GM19324 (cell line): ENCODE results near the gene BID.
A peak's percentile ranks its signal among the peaks of the same experiment; 100 is the strongest.

ENCODE experiments used
- ATAC-seq: cut with Tn5 transposase; IDR thresholded peaks from one replicate; pipeline ENCODE4 v1.9.1; 2021; ENCODE audit warnings: mild to moderate bottlenecking, moderate library complexity; ENCODE audit not compliant: unreplicated experiment, low FRiP score

Gene BID

GRCh38 chr22:17785185-17786184 lies 11.2 kb upstream of the BID start:
- ATAC-seq: no peak

DNA sequence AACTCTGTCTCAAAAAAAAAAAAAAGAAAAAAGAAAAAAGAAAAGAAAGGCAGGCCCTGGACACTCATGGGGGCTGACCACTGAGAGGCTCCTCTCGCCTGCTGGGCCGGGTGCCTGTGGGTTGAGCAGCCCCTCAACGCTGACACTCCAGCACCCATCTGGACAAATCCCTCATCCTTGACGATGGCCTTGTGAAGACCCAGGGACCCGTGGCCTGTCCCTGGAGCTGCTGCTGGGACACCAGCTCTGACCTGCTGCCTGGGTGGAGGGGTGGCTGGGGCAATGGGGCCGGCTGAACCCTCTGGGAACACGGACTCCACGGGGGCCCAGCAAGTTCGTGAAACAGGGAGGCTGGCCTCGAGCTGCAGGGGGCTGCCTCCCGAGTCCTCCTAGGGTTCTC lies 10.5 kb upstream of the BID start:
- ATAC-seq: no peak

GRCh38 chr22:17783773-17784480 lies 9.7 kb upstream of the BID start:
- ATAC-seq: no peak

DNA sequence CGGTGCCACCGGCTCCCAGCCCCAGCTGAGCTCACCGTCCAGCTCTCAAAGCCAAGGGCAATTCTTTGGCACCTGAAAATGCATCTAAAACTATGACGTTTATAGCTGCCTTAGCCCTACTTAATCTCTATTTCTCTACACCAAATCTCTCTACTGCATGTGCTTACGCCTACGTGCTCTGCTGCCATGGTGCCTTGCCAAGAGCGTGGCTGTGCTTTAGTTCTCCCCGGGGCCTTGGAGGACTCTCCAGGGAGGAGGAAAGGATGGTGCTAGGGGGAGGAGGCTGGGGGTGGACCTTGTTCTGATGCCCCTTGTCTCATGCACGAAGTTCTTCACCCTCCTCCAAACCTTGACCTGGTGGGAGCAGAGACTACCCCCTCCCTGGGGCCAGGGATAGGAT lies 9.0 kb upstream of the BID start:
- no peak for ATAC-seq

DNA sequence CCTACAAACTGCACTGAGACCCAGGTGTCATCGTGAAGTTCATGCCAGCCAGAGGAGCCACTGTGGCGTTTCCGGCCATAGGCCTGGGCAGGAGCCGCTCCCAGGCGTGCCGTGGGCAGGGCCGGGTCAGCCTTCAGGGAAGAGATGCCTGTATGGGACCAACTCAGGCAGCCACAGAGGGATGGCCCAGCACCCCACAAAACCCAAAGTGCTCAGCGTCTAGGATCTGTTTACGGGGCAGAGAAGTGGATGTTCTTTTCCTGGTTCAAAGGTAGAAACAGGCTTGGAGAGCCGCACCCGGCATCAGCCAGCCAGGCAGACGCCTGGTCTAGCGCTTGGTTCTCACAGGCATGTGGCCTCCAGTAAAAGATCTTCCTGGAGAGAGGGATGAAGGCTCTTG lies 8.4 kb upstream of the BID start:
- ATAC-seq: no peak

DNA sequence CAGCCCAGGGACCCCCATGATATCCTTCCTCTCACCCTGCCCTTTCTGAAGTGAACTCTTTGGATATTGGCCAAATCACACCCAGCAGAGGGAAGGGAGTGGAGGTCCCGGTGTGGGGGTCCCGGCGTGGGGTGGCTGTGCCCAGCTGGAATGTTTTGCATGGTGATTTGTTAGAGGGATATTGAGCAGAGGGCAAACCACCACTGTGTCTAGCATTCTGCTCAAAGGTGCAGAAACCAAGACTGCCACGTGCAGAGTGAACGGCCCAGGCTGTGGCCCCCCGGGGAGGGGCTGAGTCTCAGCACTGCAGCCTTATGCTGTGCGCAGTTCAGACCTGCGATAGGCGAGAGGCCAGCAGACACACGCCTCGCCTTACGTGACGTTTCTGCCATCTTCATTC lies 7.9 kb upstream of the BID start:
- no peak for ATAC-seq

- no peak for ATAC-seq
Measured at GRCh38 chr22:17781319-17782031, 7.2 kb upstream of the BID start.

DNA sequence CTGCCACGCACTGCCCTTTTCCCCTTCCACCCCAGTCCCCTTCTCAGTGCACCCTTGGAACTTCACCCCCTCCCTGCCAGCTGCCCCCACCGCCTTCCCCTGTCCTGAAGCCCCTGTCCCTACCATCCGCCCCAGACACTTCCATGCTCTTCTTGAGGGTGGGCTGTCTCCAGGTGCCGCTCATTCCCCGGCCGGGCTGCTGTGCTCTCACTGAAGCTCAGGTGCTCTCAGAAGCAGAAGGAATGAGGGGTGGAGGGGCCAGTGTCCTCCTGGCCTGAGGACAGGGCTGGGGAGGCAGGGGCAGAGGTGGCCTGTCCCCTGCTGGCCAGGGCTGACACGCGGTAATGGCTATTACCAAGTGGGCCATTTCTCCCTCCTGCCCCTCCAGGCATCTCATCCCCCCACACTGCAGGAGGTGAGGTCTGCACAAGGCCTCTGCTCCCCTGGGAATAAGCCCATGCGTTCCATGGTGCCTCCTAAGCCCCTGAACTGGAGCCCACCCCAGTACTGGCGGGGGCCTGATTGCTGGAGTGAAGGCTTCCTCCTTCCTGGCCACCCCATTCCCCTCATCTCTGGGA lies 6.6 kb upstream of the BID start:
- no peak for ATAC-seq

DNA sequence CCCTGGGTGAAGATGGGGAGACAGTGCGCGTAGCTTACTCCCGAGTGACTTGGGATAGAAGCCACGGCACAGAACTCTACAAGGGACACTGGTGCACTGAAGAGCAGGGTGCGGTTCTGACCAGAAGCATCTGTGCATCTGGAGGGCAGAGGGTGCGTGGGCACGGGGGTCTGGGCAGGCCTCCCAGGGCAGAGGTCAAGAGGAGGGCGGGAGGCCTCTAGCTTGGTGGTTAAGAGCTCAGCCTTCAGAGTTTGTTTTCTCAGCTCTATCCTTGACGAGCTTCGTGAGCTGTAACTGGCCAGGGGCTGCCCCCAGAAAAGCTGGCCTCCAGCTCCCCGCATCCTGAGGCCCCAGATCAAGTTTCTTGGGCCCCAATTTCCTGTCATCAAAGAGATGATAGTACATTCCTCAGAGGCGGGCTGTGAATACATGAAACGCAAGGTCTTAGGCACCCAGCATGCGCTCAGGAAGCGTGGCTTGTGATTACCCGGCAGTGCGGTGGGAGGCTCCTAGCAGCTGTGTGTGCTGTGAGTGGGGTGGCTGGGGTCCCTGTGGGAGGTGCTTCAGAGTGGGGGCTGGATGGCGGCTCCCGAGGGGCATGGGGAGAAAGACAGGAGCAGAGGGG lies 6.0 kb upstream of the BID start:
- no peak for ATAC-seq

DNA sequence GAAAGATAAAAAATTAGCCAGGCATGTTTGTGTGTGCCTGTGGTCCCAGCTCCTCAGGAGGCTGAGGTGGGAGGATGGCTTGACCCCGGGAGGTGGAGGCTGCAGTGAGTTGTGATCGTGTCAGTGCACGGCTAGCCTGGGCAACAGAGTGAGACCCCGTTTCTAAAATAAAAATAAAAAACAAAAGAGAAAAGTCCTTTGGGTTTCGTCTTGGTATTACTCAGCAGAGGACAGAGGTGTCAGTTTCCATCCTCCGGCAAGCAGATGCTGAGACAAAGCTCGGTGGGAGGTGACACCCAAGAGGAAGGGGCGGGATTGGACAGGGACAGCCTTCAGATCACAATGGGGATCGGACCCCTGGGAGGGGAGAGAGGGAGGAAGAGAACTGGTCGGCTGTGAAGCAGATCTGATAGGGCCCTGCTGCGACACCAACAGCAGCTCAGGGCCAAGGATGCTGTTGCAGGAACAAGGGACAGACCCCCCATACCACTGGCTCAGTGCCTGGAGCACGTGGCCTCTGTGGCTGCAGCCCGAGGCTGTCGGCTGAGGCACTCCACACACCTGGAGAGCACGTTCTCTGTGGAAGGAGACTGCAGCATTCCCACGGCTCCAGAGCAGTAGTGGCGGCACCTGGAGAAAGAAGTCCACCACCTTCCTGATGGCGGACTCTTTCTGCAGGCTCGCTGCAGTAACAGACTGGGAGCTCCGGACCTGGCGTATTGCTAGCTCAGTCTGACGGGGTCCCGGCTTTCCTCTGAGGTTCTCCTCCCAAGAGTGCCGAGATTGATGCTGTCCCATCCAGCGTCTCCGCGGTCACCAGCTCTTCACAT lies 5.2 kb upstream of the BID start:
- ATAC-seq: no peak

- ATAC-seq: no peak
Measured at GRCh38 chr22:17778412-17778976, 4.2 kb upstream of the BID start.

GRCh38 chr22:17777717-17778044 lies 3.4 kb upstream of the BID start:
- ATAC-seq: no peak

GRCh38 chr22:17777005-17777716 lies 2.9 kb upstream of the BID start:
- no peak for ATAC-seq

DNA sequence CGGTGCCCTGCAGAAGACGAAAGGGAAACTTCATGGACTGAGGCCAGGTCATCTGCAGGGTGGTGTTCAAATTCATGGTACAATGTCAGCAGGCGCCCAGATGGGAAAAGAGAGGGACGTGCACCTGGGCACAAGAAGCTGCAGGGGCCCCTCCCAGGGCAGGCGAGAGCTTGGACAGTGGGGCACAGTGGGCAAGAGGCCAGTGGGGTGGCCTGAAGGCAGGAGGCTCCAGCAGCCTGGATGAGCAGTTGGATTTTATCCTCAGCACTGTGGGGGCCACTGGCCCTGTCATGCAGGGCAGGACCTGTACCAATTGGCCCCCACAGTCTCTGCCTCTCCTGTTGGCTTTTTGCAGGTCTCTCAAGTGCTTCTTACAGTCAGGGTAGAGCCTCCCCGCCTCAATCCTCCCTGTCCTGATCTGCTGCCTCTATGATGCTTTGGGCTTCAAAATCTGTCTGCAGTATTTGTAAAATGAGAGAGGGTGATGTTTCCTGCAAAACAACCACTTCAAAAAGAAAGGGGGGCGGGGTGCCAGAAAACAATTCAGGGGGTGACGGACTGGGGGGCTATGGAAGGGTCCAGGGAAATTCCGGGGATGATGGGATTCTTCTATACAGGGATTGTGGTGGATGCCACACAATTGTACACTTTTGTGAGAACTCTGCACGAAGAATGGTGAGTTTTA lies 1.7 kb upstream of the BID start:
- no peak for ATAC-seq

GRCh38 chr22:17774926-17775685 lies 837 bp upstream of the BID start:
- no peak for ATAC-seq

GRCh38 chr22:17773606-17774205 lies 563 bp downstream of the BID start:
- peak; percentile 19 for ATAC-seq
